ENCODE results near the gene IL1RL2. TPM values are rescaled to one million over a fixed set of nuclear protein-coding genes. Genes with fewer than 3 reads are reported as not detected.

Gene IL1RL2
- total RNA-seq, 1 experiment from 2014 or later: not detected

DNA sequence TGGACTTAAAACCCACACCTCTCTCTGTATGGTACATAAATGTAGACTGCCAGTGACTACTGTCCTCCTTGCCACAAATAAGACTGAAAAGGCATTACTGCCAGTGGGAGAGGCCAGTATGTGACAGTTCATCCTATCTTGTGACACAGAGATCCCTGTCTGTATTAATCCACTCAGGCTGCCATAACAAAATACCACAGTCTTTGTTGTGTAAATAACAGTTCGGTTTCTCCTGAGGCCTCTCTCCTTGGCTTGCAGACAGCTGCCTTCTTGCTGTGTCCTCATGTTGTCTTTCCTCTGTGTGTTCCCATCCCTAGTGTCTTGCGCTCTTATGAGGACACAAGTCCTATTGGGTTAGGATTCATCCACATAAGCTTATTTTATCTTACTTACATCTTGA, 78.1 kb downstream of the IL1RL2 start:
- H3K9me3 ChIP-seq (ENCODE audit: control insufficient read depth, insufficient read depth, low read depth, low read length): no peaks in the 10 kb centered on the region
- BruUV-seq (replicated peaks): no TSS peak
- H3K4me1 ChIP-seq (ENCODE audit: control insufficient read depth, insufficient read depth, low read length): no peaks in the 10 kb centered on the region
- no peaks in the 10 kb centered on the region; the same call in 1 of the 2 replicates for H3K27me3 ChIP-seq (ENCODE audit: control insufficient read depth, insufficient read depth, low read length)
- in situ Hi-C loops (cut with HindIII; ENCODE audit: low pct_unique_long_range_greater_than_20kb, low sequenced_read_pairs): no loop called here
- intact Hi-C loops (cut with micrococcal nuclease; ENCODE audit: unreplicated experiment): no loop called here
- H3K36me3 ChIP-seq (ENCODE audit: control insufficient read depth, insufficient read depth, low read length): no peaks in the 10 kb centered on the region
- no peak overlapping the region for H3K4me3 ChIP-seq (ENCODE audit: low read depth in 2 of 2, low read length in 2 of 2)
- ChIA-PET CTCF (no interaction called here), POLR2A (no interaction called here)
- TF ChIP-seq SIN3A (IDR thresholded peaks at IDR 0.05; ENCODE audit: borderline replicate concordance, insufficient read depth, low read depth, low read length): no peak
- no peak for TF ChIP-seq TCF7L2 (IDR thresholded peaks at IDR 0.05; ENCODE audit: low read depth, low read length)
- TF ChIP-seq, protein P1, sequence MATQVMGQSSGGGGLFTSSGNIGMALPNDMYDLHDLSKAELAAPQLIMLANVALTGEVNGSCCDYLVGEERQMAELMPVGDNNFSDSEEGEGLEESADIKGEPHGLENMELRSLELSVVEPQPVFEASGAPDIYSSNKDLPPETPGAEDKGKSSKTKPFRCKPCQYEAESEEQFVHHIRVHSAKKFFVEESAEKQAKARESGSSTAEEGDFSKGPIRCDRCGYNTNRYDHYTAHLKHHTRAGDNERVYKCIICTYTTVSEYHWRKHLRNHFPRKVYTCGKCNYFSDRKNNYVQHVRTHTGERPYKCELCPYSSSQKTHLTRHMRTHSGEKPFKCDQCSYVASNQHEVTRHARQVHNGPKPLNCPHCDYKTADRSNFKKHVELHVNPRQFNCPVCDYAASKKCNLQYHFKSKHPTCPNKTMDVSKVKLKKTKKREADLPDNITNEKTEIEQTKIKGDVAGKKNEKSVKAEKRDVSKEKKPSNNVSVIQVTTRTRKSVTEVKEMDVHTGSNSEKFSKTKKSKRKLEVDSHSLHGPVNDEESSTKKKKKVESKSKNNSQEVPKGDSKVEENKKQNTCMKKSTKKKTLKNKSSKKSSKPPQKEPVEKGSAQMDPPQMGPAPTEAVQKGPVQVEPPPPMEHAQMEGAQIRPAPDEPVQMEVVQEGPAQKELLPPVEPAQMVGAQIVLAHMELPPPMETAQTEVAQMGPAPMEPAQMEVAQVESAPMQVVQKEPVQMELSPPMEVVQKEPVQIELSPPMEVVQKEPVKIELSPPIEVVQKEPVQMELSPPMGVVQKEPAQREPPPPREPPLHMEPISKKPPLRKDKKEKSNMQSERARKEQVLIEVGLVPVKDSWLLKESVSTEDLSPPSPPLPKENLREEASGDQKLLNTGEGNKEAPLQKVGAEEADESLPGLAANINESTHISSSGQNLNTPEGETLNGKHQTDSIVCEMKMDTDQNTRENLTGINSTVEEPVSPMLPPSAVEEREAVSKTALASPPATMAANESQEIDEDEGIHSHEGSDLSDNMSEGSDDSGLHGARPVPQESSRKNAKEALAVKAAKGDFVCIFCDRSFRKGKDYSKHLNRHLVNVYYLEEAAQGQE (IDR thresholded peaks at IDR 0.05; ENCODE audit: insufficient read depth in 1 of 2, low read depth in 2 of 2, low read length in 1 of 2): no peak
- ATAC-seq (no peak), DNase-seq (ENCODE audit: low read depth, low spot score) (no peak)
- H3K27ac ChIP-seq (ENCODE audit: low read length): no peak overlapping the region

DNA sequence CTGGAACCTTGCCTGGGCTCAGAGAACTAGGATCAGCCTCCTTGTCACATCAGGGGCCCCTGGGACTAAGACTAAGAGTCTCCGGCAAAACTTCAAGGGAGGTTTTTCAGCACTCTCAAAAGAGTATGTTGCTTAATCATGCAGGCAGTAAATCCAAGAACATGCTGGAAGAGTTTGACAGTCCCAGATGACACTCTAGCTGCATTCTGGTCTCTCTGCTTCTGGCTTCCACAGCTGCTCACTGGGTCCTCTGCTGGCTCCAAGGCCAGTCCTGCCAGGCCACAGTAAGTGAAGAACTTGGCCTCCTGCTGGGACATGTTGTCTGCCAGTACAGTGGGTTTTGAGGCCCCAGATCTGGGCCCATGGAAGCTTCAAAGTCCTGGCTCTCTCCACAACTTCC, 79.4 kb downstream of the IL1RL2 start:
- in situ Hi-C loops (cut with HindIII; ENCODE audit: low pct_unique_long_range_greater_than_20kb, low sequenced_read_pairs) (no loop called here), intact Hi-C loops (cut with micrococcal nuclease; ENCODE audit: unreplicated experiment) (no loop called here)
- ATAC-seq (no peak), DNase-seq (ENCODE audit: low read depth, low spot score) (no peak)
- Histone ChIP-seq H3K9me3 (ENCODE audit: control insufficient read depth, insufficient read depth, low read depth, low read length) (no peaks in the 10 kb centered on the region), H3K36me3 (ENCODE audit: control insufficient read depth, insufficient read depth, low read length) (no peaks in the 10 kb centered on the region), H3K4me3 (ENCODE audit: low read depth in 2 of 2, low read length in 2 of 2) (no peak overlapping the region), H3K4me1 (ENCODE audit: control insufficient read depth, insufficient read depth, low read length) (no peaks in the 10 kb centered on the region), H3K27me3 (ENCODE audit: control insufficient read depth, insufficient read depth, low read length) (no peaks in the 10 kb centered on the region; the same call in 1 of the 2 replicates), H3K27ac (ENCODE audit: low read length) (no peak overlapping the region)
- ChIA-PET CTCF (no interaction called here), POLR2A (no interaction called here)
- BruUV-seq (replicated peaks): no TSS peak
- no peak for TF ChIP-seq POLR2AphosphoS5 (IDR thresholded peaks at IDR 0.05; ENCODE audit: low read depth, low read length)
- no peak for TF ChIP-seq SIN3A (IDR thresholded peaks at IDR 0.05; ENCODE audit: borderline replicate concordance, insufficient read depth, low read depth, low read length)
- no peak for TF ChIP-seq TCF7L2 (IDR thresholded peaks at IDR 0.05; ENCODE audit: low read depth, low read length)
- TF ChIP-seq, protein P1 (IDR thresholded peaks at IDR 0.05; ENCODE audit: insufficient read depth in 1 of 2, low read depth in 2 of 2, low read length in 1 of 2): no peak
- TF ChIP-seq, protein P2, sequence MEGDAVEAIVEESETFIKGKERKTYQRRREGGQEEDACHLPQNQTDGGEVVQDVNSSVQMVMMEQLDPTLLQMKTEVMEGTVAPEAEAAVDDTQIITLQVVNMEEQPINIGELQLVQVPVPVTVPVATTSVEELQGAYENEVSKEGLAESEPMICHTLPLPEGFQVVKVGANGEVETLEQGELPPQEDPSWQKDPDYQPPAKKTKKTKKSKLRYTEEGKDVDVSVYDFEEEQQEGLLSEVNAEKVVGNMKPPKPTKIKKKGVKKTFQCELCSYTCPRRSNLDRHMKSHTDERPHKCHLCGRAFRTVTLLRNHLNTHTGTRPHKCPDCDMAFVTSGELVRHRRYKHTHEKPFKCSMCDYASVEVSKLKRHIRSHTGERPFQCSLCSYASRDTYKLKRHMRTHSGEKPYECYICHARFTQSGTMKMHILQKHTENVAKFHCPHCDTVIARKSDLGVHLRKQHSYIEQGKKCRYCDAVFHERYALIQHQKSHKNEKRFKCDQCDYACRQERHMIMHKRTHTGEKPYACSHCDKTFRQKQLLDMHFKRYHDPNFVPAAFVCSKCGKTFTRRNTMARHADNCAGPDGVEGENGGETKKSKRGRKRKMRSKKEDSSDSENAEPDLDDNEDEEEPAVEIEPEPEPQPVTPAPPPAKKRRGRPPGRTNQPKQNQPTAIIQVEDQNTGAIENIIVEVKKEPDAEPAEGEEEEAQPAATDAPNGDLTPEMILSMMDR (IDR thresholded peaks at IDR 0.05): no peak
